ENCODE measurements around the gene SQSTM1.

SQSTM1 gene

DNA sequence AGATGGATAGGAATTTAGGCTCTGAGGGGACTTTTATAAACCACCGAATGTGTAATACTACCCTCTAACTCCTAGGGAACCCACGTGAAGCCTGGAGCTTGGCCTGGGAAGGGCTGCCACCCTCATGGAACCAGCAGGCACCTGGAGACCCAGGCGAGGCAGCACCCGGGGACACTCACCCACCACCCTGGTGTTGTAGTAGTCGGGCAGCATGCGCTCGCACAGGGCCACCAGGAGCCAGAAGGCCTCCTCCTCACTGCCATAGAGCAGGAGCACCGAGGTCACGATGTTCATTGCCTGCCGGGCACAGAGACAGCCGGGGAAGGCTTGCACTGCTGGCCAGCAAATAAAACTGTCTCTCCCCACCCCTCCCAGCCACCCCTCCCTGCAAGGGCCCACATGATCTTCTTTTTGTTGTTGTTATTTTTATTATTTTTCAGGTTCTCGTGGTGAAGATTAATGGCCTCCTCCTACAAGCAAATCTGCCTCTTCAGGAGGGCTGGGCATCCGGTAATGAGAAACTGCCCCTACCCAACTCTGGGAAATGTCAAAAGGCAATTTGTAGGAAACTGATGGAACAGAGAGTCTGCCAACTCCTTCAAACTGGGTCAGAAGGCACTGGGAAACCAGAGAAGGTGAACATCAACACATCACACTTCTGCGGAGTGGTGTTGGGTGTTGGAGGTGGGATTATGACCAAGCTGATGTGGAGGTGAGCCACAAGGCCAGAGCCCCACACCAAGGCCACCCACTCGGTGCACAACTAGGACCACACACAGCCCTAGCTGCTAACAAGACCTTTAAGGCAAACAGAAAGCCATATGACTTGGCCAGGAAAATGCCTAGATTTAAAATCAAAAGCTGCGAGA, 55.3 kb downstream of the SQSTM1 start:
- no peak for FAIRE-seq

DNA sequence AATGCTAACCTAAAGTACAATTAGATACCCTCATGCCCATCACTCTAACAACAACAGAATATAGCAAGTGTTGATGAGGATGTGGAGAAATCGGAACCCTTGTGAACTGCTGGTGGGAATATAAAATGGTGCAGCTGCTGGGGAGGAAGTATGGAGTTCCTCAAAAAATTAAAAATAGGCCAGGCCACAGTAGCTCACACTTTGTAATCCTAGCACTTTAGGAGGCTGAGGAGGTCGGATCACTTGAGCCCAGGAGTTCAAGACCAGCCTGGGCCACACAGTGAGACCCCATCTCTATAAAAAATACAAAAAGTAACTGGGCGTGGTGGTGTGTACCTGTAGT, 55.9 kb downstream of the SQSTM1 start:
- no peak for FAIRE-seq

- FAIRE-seq, result no peak
Observed at GRCh38 chr5:179878222-179879002, 57.7 kb downstream of the SQSTM1 start.

GRCh38 chr5:179879003-179879689, 58.4 kb downstream of the SQSTM1 start:
- no peak for FAIRE-seq

GRCh38 chr5:179879690-179880010, 58.9 kb downstream of the SQSTM1 start:
- FAIRE-seq, result no peak

- no peak for FAIRE-seq
Observed at GRCh38 chr5:179880066-179880650, 59.5 kb downstream of the SQSTM1 start.

DNA sequence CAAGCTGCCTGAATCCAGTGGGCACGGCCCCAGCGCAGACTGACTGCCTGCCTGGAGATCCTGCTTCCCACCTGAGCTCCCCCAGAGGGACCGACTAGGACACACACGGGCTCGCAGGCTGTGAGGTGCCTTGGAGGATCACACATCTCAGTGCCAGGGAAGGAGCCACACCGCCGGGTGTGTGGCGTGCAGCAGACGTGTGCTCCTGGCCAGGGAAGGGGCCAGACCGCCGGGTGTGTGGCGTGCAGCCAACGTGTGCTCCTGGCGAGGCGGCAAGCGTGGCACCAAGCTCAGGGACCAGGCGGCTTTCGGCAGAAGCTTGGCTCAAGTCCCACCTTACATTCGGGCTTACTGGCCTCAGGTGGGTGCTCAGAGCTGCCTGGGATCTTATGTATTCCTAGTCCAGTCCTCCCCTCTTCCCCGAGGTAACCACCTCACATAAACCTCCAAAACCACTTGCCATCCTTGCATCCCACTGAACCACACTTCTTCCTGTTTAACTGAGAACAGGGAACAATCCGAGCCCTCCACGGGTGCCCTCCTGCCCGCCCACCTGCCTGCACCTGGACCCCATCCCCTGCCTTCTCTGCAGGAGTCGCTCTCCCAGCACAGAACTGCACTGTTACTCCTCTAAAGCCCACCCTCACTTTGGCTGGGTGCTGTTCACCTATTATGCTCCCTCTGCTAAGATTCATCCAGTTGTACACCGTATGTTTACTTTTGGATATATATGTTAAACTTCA, 60.3 kb downstream of the SQSTM1 start:
- no peak for FAIRE-seq

DNA sequence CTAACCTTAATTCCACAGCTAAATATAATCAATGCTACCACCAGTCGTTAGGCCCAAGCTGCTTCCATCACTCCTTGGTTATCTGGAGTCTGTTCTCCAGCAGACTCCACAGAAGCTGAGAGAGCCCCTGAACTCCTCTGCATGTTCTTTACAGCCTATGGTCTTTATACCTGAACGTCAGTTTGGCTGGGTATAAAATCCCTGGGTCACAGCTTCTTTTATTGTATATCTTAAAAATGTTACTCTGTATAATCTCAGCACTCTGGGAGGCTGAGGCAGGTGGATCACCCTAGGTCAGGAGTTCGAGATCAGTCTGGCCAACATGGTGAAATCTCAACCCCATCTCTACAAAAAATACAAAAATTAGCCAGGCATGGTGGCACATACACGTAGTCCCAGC, 61.6 kb downstream of the SQSTM1 start:
- no peak for FAIRE-seq

- no peak for FAIRE-seq
Observed at GRCh38 chr5:179883163-179883562, 62.5 kb downstream of the SQSTM1 start.

- no peak for FAIRE-seq
Observed at GRCh38 chr5:179885491-179886090, 64.9 kb downstream of the SQSTM1 start.

GRCh38 chr5:179886190-179886911, 65.6 kb downstream of the SQSTM1 start:
- FAIRE-seq, result no peak

- FAIRE-seq, result no peak
Observed at GRCh38 chr5:179887095-179887494, 66.4 kb downstream of the SQSTM1 start.

All from islet of Langerhans (tissue), 1 donor.